Progenitor cell of endocrine pancreas (in vitro differentiated cells): ENCODE results near the gene NACAD. TPM values are rescaled to one million over a fixed set of nuclear protein-coding genes. Genes with fewer than 3 reads are reported as not detected.
A peak's percentile ranks its signal among the peaks of the same experiment; 100 is the strongest.

Source experiments
- DNase-seq: peaks from one replicate; pipeline ENCODE4 v3.0.0; 2021; ENCODE audit warnings: low spot score; ENCODE audit not compliant: unreplicated experiment
- H3K27ac Mint-ChIP-seq: 2 replicates; pipeline ENCODE4 v1.8.0; 2021; ENCODE audit warnings: mild to moderate bottlenecking, moderate library complexity, mixed read lengths
- H3K27me3 Mint-ChIP-seq: 2 replicates; pipeline ENCODE4 v1.8.0; 2021; ENCODE audit warnings: mixed read lengths
- H3K36me3 Mint-ChIP-seq: 2 replicates; pipeline ENCODE4 v1.8.0; 2022; ENCODE audit warnings: mixed read lengths; ENCODE audit not compliant: insufficient read depth
- H3K4me1 Mint-ChIP-seq: 2 replicates; pipeline ENCODE4 v1.8.0; 2021; ENCODE audit warnings: low read depth, mixed read lengths
- H3K4me3 Mint-ChIP-seq: 2 replicates; pipeline ENCODE4 v1.8.0; 2021; ENCODE audit warnings: low read depth, mild to moderate bottlenecking, moderate library complexity, mixed read lengths
- H3K9me3 Mint-ChIP-seq: 2 replicates; pipeline ENCODE4 v1.8.0; 2021; ENCODE audit warnings: low read depth, mixed read lengths
- CTCF ChIP-seq: fragments of 200-600 bp; sonication (generic); IDR thresholded peaks from one replicate; pipeline ENCODE4 v1.5.0; 2021; ENCODE audit warnings: antibody characterized with exemption, mild to moderate bottlenecking; ENCODE audit not compliant: unreplicated experiment
- total RNA-seq: library from RNA; stranded (reverse); gene quantifications from 2 replicates; pipeline ENCODE4 v1.2.1, GENCODE V29; 2021

The NACAD gene
- total RNA-seq, 1 donor from 2014 or later, result 11.7 TPM

DNA sequence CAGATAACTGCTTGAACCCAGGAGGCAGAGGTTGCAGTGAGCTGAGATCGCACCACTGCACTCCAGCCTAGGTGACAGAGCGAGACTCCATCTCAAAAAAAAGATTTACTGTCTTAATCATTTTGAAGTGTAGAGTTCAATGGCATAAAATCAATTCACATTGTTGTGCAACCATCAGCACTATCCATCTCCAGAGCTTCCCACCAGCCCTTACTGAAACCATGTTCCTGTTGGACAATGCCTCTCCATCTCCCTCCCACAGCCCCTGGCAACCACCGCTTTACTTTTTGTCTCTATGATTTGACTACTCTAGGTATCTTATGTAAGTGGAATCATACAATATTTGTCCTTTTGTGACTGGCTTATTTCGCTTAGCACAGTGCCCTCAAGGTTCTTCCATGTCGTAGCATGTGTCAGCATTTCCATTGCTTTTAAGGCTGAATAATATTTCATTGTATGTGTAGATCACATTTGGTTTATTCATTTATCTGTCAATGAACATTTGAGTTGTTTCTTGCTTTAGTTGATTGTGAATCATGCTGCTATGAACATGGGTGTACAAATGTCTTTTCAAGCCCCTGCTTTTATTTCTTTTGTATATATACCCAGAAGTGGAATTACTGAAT lies 33.1 kb downstream of the NACAD start:
- H3K27me3 Mint-ChIP-seq, result no peaks in the 10 kb centered on the region
- no peaks in the 10 kb centered on the region for H3K4me1 Mint-ChIP-seq
- peaks cover 16% of the 10 kb centered on the region for H3K36me3 Mint-ChIP-seq
- H3K4me3 Mint-ChIP-seq, result no peak overlapping the region
- H3K9me3 Mint-ChIP-seq, result peaks cover 7% of the 10 kb centered on the region
- TF ChIP-seq CTCF, result no peak
- no peak for DNase-seq
- H3K27ac Mint-ChIP-seq, result no peak overlapping the region

DNA sequence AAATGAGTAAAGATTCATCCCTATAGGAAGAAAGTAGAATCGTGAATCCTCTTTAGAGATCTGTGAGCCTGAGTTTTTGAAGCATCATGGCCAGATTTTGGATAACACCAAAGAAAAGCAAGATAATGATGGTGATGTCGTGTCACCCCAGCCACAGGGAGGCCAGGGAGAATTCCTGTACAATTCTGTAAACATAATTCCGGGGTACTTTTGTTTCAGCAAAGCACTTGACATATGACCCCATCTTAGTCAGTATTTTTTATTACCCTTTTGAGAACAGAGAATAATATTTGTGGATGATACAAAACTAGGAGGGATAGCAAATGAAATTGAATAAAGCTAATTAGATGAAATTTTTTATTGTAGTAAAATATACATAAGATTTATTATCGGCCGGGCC lies 33.8 kb downstream of the NACAD start:
- no peak for DNase-seq
- Mint-ChIP-seq H3K36me3 (peaks cover 19% of the 10 kb centered on the region), H3K4me1 (no peaks in the 10 kb centered on the region), H3K27me3 (no peaks in the 10 kb centered on the region), H3K27ac (peak overlapping the region; percentile 91), H3K9me3 (peaks cover 7% of the 10 kb centered on the region), H3K4me3 (no peak overlapping the region)
- no peak for TF ChIP-seq CTCF

GRCh38 chr7:45054442-45054841 lies 34.3 kb downstream of the NACAD start:
- peaks cover 7% of the 10 kb centered on the region for H3K9me3 Mint-ChIP-seq
- H3K27ac Mint-ChIP-seq, result peak overlapping the region; percentile 91
- no peak overlapping the region for H3K4me3 Mint-ChIP-seq
- H3K27me3 Mint-ChIP-seq, result no peaks in the 10 kb centered on the region
- peaks cover 19% of the 10 kb centered on the region for H3K36me3 Mint-ChIP-seq
- DNase-seq, result no peak
- no peaks in the 10 kb centered on the region for H3K4me1 Mint-ChIP-seq
- no peak for TF ChIP-seq CTCF

DNA sequence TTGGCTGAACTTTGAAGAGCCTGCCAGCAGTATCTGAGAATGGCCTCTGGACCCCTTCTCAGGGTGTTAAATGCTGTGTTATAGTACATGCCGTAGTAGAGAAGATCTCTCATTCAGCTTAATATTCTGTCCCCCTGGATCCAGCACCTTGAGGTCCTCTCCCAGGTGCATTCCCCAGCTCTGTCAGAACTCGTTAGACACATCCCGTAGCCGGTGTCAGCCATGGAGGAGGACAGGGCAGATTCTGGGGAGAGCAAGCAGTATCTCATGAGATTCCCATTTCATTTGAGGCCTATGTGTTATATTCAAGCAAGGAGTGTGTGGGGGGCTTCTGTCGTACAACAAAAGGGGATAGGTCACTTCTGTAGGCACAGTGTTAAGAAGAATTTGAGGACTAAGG lies 34.8 kb downstream of the NACAD start:
- TF ChIP-seq CTCF, result no peak
- H3K4me3 Mint-ChIP-seq, result no peak overlapping the region
- H3K27me3 Mint-ChIP-seq, result no peaks in the 10 kb centered on the region
- H3K36me3 Mint-ChIP-seq, result peaks cover 19% of the 10 kb centered on the region
- peaks cover 7% of the 10 kb centered on the region for H3K9me3 Mint-ChIP-seq
- no peak overlapping the region for H3K27ac Mint-ChIP-seq
- DNase-seq, result no peak
- H3K4me1 Mint-ChIP-seq, result no peaks in the 10 kb centered on the region

GRCh38 chr7:45053401-45053800 lies 35.4 kb downstream of the NACAD start:
- no peak for DNase-seq
- Mint-ChIP-seq H3K27ac (no peak overlapping the region), H3K27me3 (no peaks in the 10 kb centered on the region), H3K4me1 (no peaks in the 10 kb centered on the region), H3K36me3 (peaks cover 19% of the 10 kb centered on the region), H3K9me3 (peaks cover 7% of the 10 kb centered on the region), H3K4me3 (no peak overlapping the region)
- TF ChIP-seq CTCF, result no peak
